Neural cell (in vitro differentiated cells): ENCODE measurements around the gene KCNK13.

ENCODE experiments used
- EP300 ChIP-seq: fragments of 450-650 bp; conservative IDR thresholded peaks from 2 replicates; pipeline ENCODE4 v1.6.1; 2014; ENCODE audit warnings: antibody characterized with exemption, mild to moderate bottlenecking, moderate library complexity; ENCODE audit not compliant: poor library complexity, severe bottlenecking
- POLR2AphosphoS5 ChIP-seq: IDR thresholded peaks from 2 replicates; pipeline ENCODE4 v1.6.1; 2012
- RAD21 ChIP-seq: fragments of 450-650 bp; conservative IDR thresholded peaks from 2 replicates; pipeline ENCODE4 v1.6.1; 2014; ENCODE audit warnings: antibody characterized with exemption, mild to moderate bottlenecking, moderate library complexity
- SMC3 ChIP-seq: fragments of 450-650 bp; conservative IDR thresholded peaks from 2 replicates; pipeline ENCODE4 v1.6.1; 2014; ENCODE audit warnings: antibody characterized with exemption, mild to moderate bottlenecking, moderate library complexity; ENCODE audit not compliant: poor library complexity
- TAF1 ChIP-seq: IDR thresholded peaks from 2 replicates; pipeline ENCODE4 v1.6.1; 2012; ENCODE audit warnings: low read depth
- TF ChIP-seq, protein P1 (sequence below): fragments of 450-650 bp; IDR thresholded peaks from 2 replicates; pipeline ENCODE4 v1.5.1; 2014; ENCODE audit warnings: antibody characterized with exemption, mild to moderate bottlenecking, moderate library complexity; ENCODE audit not compliant: poor library complexity, severe bottlenecking
- TF ChIP-seq, protein P2 (sequence below): IDR thresholded peaks from 2 replicates; pipeline ENCODE4 v1.6.1; 2012; ENCODE audit warnings: borderline replicate concordance

DNA sequence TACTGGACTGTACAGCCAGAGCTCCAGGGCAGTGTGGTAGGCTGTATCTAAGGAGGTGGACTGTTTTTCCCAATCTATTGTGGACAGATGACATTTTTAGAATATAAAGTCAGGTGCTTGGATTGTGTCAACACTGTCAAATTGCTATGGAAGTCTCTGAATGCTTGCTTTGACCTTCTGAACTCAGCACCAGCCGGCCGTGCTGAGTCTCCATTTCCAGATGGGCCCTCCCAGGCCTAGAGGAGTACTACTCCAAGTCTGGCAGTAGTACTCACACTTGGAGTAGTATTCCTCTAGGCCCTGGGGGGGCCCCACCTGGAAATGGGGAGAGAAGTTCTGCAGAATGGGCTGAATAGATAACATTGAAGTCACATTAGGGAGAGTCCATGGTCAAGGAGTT, 16.2 kb upstream of the KCNK13 start:
- TF ChIP-seq TAF1 (no peak), EP300 (no peak), RAD21 (no peak), POLR2AphosphoS5 (no peak), SMC3 (no peak)
- TF ChIP-seq, protein P1, sequence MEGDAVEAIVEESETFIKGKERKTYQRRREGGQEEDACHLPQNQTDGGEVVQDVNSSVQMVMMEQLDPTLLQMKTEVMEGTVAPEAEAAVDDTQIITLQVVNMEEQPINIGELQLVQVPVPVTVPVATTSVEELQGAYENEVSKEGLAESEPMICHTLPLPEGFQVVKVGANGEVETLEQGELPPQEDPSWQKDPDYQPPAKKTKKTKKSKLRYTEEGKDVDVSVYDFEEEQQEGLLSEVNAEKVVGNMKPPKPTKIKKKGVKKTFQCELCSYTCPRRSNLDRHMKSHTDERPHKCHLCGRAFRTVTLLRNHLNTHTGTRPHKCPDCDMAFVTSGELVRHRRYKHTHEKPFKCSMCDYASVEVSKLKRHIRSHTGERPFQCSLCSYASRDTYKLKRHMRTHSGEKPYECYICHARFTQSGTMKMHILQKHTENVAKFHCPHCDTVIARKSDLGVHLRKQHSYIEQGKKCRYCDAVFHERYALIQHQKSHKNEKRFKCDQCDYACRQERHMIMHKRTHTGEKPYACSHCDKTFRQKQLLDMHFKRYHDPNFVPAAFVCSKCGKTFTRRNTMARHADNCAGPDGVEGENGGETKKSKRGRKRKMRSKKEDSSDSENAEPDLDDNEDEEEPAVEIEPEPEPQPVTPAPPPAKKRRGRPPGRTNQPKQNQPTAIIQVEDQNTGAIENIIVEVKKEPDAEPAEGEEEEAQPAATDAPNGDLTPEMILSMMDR, result no peak
- TF ChIP-seq, protein P2, sequence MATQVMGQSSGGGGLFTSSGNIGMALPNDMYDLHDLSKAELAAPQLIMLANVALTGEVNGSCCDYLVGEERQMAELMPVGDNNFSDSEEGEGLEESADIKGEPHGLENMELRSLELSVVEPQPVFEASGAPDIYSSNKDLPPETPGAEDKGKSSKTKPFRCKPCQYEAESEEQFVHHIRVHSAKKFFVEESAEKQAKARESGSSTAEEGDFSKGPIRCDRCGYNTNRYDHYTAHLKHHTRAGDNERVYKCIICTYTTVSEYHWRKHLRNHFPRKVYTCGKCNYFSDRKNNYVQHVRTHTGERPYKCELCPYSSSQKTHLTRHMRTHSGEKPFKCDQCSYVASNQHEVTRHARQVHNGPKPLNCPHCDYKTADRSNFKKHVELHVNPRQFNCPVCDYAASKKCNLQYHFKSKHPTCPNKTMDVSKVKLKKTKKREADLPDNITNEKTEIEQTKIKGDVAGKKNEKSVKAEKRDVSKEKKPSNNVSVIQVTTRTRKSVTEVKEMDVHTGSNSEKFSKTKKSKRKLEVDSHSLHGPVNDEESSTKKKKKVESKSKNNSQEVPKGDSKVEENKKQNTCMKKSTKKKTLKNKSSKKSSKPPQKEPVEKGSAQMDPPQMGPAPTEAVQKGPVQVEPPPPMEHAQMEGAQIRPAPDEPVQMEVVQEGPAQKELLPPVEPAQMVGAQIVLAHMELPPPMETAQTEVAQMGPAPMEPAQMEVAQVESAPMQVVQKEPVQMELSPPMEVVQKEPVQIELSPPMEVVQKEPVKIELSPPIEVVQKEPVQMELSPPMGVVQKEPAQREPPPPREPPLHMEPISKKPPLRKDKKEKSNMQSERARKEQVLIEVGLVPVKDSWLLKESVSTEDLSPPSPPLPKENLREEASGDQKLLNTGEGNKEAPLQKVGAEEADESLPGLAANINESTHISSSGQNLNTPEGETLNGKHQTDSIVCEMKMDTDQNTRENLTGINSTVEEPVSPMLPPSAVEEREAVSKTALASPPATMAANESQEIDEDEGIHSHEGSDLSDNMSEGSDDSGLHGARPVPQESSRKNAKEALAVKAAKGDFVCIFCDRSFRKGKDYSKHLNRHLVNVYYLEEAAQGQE, result no peak
